K562 (cell line): ENCODE data around the gene SMIM29. TPM values are rescaled to one million over a fixed set of nuclear protein-coding genes. Genes with fewer than 3 reads are reported as not detected.

Source experiments
- BRD9 ChIP-seq: fragments of 450-650 bp; IDR thresholded peaks from 2 replicates; pipeline ENCODE4 v1.6.1; 2018; ENCODE audit warnings: low read depth; ENCODE audit not compliant: partially characterized antibody
- DMBX1 ChIP-seq: fragments of 250-450 bp; sonication (Bioruptor Pico); IDR thresholded peaks from 2 replicates; pipeline ENCODE4 v1.8.0; 2022; ENCODE audit warnings: inconsistent platforms, mild to moderate bottlenecking, moderate library complexity, borderline replicate concordance
- HNRNPUL1 ChIP-seq: fragments of 200-400 bp; formaldehyde crosslinking; IDR thresholded peaks from 2 replicates; pipeline ENCODE4 v1.6.1; 2017; ENCODE audit warnings: low read length
- KLF16 ChIP-seq: IDR thresholded peaks from 2 replicates; pipeline ENCODE4 v1.6.1; 2016; ENCODE audit warnings: antibody characterized with exemption
- MTF1 ChIP-seq: fragments of 250-450 bp; sonication (Bioruptor Pico); IDR thresholded peaks from 2 replicates; pipeline ENCODE4 v1.9.0; 2021; ENCODE audit warnings: moderate library complexity, mild to moderate bottlenecking, inconsistent platforms, borderline replicate concordance
- POLR3G ChIP-seq: IDR thresholded peaks from 2 replicates; pipeline ENCODE4 v1.6.1; 2011; ENCODE audit not compliant: insufficient read length, insufficient replicate concordance; ENCODE audit errors: extremely low read depth
- ZBTB17 ChIP-seq: fragments of 450-650 bp; formaldehyde crosslinking; IDR thresholded peaks from 2 replicates; pipeline ENCODE4 v1.4.0; 2020; ENCODE audit warnings: mild to moderate bottlenecking
- ZNF699 ChIP-seq: fragments of 250-450 bp; sonication (Bioruptor Pico); IDR thresholded peaks from 2 replicates; pipeline ENCODE4 v1.8.0; 2021; ENCODE audit warnings: mild to moderate bottlenecking, moderate library complexity; ENCODE audit not compliant: insufficient replicate concordance
- polyA plus RNA-seq, 8 experiments: library from polyadenylated mRNA; depleted of rRNA in 4 of 8; stranded (reverse) in 5 of 8; unstranded in 3 of 8; fragments of >200 nt; fragmentation: Nextera tagmentation in 2 of 8; fragmentation: Illumina TruSeq in 1 of 8; extraction: Ambion mirVana in 2 of 8; extraction: Trizol in 1 of 8; gene quantifications; 2 replicates each; pipeline versions ENCODE4 v1.2.1 to v1.2.3, GENCODE V29; 2011 to 2014; ENCODE audit warnings: inconsistent platforms in 1 of 8, missing spikeins in 1 of 8
- total RNA-seq, 7 experiments: library from RNA; depleted of rRNA in 6 of 7; stranded (reverse); fragments of >200 nt in 6 of 7; fragmentation: Illumina TruSeq in 2 of 7; extraction: Trizol in 2 of 7; gene quantifications; 2 replicates each; pipeline versions ENCODE4 v1.2.1 to v1.2.3, GENCODE V29; 2011 to 2021; ENCODE audit warnings: low replicate concordance in 1 of 7
- TF ChIP-seq, protein P1 (sequence below), 2 experiments: fragments of 450-650 bp in 1 of 2; sonication (generic) in 1 of 2; formaldehyde crosslinking in 1 of 2; IDR thresholded peaks; 2 replicates each; pipeline versions ENCODE4 v1.7.1 to v1.9.0; 2016 to 2022; ENCODE audit warnings: inconsistent platforms in 1 of 2, mild to moderate bottlenecking in 1 of 2, missing genetic modification reagents in 1 of 2
- TF ChIP-seq, protein P2 (sequence below): fragments of 250-450 bp; sonication (Bioruptor Pico); IDR thresholded peaks from 2 replicates; pipeline ENCODE4 v1.4.0; 2020; ENCODE audit warnings: mild to moderate bottlenecking, moderate library complexity, borderline replicate concordance
- TF ChIP-seq, protein P3 (sequence below): sonication (generic); formaldehyde crosslinking; IDR thresholded peaks from 2 replicates; pipeline ENCODE4 v1.8.0; 2022; ENCODE audit warnings: missing genetic modification reagents, mild to moderate bottlenecking, borderline replicate concordance

SMIM29 gene
- total and polyA plus RNA-seq, 9 of the 15 experiments (the other 6 are each of a cell fraction or from before 2014, with no cell fraction given), result 6.5 to 36.7 (median 20.9) TPM

DNA sequence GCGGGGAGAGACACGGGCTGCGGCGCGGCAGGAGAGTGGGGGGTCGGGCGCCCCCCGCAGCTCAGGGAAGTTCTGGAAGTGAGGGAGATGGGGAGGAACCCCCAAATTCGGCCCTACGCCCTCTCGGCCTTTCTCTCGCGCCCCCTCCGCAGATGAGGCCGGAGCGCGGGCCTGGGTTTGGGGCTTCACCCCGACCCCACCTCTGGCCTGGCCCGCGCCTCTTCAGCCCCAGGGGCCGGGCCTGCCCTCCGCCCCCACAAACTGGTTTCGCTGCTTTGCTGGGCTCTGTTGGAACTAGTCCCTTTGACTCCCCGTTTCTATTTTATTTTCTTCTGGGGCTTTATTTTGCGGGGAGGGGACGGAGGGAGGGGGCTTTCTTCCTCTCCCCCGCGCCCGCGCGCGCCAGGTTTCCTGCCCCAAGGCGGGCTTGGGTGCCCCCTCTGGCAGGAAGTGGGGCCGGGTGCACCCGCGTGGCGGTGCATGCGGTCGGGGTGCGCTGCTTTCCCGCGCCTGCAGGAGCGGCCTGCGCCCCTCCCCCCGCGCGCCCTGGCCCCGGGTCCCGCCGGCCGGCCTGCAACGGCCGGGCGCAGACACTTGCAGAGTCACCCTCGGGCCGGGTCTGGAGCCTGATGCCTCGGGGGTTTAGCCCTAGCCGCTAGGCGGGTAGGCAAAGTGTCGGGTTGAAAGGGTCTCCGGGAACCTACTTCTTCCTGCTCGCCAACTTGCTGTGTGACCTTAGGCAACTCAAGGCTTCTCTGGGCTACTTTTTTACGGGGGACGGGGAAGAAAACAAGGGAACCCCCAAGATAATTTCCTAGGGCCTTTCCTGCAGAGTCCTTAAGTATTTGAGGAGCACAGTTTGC is 10.9 kb downstream of the SMIM29 start (continued):
- no peak for TF ChIP-seq KLF16
- TF ChIP-seq HNRNPUL1, result no peak
- TF ChIP-seq, protein P1, sequence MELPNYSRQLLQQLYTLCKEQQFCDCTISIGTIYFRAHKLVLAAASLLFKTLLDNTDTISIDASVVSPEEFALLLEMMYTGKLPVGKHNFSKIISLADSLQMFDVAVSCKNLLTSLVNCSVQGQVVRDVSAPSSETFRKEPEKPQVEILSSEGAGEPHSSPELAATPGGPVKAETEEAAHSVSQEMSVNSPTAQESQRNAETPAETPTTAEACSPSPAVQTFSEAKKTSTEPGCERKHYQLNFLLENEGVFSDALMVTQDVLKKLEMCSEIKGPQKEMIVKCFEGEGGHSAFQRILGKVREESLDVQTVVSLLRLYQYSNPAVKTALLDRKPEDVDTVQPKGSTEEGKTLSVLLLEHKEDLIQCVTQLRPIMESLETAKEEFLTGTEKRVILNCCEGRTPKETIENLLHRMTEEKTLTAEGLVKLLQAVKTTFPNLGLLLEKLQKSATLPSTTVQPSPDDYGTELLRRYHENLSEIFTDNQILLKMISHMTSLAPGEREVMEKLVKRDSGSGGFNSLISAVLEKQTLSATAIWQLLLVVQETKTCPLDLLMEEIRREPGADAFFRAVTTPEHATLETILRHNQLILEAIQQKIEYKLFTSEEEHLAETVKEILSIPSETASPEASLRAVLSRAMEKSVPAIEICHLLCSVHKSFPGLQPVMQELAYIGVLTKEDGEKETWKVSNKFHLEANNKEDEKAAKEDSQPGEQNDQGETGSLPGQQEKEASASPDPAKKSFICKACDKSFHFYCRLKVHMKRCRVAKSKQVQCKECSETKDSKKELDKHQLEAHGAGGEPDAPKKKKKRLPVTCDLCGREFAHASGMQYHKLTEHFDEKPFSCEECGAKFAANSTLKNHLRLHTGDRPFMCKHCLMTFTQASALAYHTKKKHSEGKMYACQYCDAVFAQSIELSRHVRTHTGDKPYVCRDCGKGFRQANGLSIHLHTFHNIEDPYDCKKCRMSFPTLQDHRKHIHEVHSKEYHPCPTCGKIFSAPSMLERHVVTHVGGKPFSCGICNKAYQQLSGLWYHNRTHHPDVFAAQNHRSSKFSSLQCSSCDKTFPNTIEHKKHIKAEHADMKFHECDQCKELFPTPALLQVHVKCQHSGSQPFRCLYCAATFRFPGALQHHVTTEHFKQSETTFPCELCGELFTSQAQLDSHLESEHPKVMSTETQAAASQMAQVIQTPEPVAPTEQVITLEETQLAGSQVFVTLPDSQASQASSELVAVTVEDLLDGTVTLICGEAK (IDR thresholded peaks at IDR 0.05), result 0 out of 2 replicates have a peak, but pooled peaks have one; percentile 61
- TF ChIP-seq, protein P1 (CRISPR knock-in tag; IDR thresholded peaks at IDR 0.05), result peak; percentile 71
- TF ChIP-seq DMBX1 (CRISPR knock-in tag), result peak; percentile 67; the same call in 1 of the 2 replicates
- no peak for TF ChIP-seq MTF1 (CRISPR knock-in tag)
- TF ChIP-seq, protein P2, sequence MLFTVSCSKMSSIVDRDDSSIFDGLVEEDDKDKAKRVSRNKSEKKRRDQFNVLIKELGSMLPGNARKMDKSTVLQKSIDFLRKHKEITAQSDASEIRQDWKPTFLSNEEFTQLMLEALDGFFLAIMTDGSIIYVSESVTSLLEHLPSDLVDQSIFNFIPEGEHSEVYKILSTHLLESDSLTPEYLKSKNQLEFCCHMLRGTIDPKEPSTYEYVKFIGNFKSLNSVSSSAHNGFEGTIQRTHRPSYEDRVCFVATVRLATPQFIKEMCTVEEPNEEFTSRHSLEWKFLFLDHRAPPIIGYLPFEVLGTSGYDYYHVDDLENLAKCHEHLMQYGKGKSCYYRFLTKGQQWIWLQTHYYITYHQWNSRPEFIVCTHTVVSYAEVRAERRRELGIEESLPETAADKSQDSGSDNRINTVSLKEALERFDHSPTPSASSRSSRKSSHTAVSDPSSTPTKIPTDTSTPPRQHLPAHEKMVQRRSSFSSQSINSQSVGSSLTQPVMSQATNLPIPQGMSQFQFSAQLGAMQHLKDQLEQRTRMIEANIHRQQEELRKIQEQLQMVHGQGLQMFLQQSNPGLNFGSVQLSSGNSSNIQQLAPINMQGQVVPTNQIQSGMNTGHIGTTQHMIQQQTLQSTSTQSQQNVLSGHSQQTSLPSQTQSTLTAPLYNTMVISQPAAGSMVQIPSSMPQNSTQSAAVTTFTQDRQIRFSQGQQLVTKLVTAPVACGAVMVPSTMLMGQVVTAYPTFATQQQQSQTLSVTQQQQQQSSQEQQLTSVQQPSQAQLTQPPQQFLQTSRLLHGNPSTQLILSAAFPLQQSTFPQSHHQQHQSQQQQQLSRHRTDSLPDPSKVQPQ (CRISPR knock-in tag), result no peak; the same call in 1 of the 2 replicates
- 0 out of 2 replicates have a peak, but pooled peaks have one; percentile 36 for TF ChIP-seq ZBTB17
- TF ChIP-seq ZNF699, result no peak
- TF ChIP-seq, protein P3, sequence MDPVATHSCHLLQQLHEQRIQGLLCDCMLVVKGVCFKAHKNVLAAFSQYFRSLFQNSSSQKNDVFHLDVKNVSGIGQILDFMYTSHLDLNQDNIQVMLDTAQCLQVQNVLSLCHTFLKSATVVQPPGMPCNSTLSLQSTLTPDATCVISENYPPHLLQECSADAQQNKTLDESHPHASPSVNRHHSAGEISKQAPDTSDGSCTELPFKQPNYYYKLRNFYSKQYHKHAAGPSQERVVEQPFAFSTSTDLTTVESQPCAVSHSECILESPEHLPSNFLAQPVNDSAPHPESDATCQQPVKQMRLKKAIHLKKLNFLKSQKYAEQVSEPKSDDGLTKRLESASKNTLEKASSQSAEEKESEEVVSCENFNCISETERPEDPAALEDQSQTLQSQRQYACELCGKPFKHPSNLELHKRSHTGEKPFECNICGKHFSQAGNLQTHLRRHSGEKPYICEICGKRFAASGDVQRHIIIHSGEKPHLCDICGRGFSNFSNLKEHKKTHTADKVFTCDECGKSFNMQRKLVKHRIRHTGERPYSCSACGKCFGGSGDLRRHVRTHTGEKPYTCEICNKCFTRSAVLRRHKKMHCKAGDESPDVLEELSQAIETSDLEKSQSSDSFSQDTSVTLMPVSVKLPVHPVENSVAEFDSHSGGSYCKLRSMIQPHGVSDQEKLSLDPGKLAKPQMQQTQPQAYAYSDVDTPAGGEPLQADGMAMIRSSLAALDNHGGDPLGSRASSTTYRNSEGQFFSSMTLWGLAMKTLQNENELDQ, result peak; percentile 97; the same call in 1 of the 2 replicates
- no peak for TF ChIP-seq POLR3G
- TF ChIP-seq BRD9, result peak; percentile 62
